Activated CD8-positive, alpha-beta memory T cell treated with anti-CD3 and anti-CD28 coated beads, Interleukin-2, amount 10 ng/mL, durations not matched to agents 7 days and 5 days (primary cell): ENCODE results near the gene CEP350. TPM values are rescaled to one million over a fixed set of nuclear protein-coding genes. Genes with fewer than 3 reads are reported as not detected.

ENCODE experiments used
- ATAC-seq: fragments of 150-1000 bp; cut with Tn5 transposase; one replicate; pipeline ENCODE4 v1.10.0; 2021; ENCODE audit warnings: moderate library complexity
- CTCF ChIA-PET: fragments of 350-600 bp; sonication (Branson Sonifier 250); formaldehyde crosslinking; loops from one replicate; lab custom pipeline; 2021; ENCODE audit warnings: antibody characterized with exemption; lab: Charles Lee
- DNase-seq: peaks from one replicate; pipeline ENCODE4 v3.0.0-alpha.2; 2020
- H3K27ac Mint-ChIP-seq: one replicate; pipeline ENCODE4 v1.8.0; 2021; ENCODE audit warnings: mild to moderate bottlenecking, mixed read lengths
- H3K27me3 Mint-ChIP-seq: one replicate; pipeline ENCODE4 v1.8.0; 2021; ENCODE audit warnings: mixed read lengths
- H3K36me3 Mint-ChIP-seq: one replicate; pipeline ENCODE4 v1.8.0; 2021; ENCODE audit warnings: mild to moderate bottlenecking, mixed read lengths
- H3K4me1 Mint-ChIP-seq: one replicate; pipeline ENCODE4 v1.8.0; 2021; ENCODE audit warnings: mixed read lengths
- H3K4me3 Mint-ChIP-seq: one replicate; pipeline ENCODE4 v1.8.0; 2021; ENCODE audit warnings: mild to moderate bottlenecking, moderate library complexity, mixed read lengths
- H3K9me3 Mint-ChIP-seq: one replicate; pipeline ENCODE4 v1.8.0; 2022; ENCODE audit warnings: low read depth, mixed read lengths
- total RNA-seq, 2 experiments: library from RNA; stranded (reverse); gene quantifications; one replicate each; pipeline ENCODE4 v1.2.3, GENCODE V29; 2021

The CEP350 gene
- total RNA-seq, 2 experiments from 2014 or later, result 50.7 to 61.7 TPM

DNA sequence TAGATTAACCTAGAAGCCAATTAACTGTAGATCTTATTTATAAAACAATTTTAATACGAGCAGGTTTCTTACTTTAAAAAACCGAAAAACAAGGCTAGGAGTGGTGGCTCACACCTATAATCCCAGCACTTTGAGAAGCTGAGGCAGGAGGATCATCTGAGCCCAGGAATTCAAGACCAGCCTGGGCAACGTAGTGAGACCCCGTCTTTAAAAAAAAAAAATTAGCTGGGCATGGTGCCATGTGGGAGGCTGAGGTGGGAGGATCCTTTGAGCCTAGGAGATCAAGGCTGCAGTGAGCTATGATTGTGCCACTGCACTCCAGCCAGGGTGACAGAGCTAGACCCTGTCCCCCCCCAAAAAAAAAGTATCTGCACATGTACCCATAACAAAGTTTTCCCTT is 110.8 kb downstream of the CEP350 start:
- Mint-ChIP-seq H3K4me3 (no peak overlapping the region), H3K36me3 (peaks cover 39% of the 10 kb centered on the region), H3K4me1 (no peaks in the 10 kb centered on the region), H3K27me3 (no peaks in the 10 kb centered on the region), H3K27ac (no peak overlapping the region), H3K9me3 (no peaks in the 10 kb centered on the region)
- DNase-seq, result no peak
- CTCF ChIA-PET, result no interaction called here
- no peak for ATAC-seq

- peaks cover 41% of the 10 kb centered on the region for H3K36me3 Mint-ChIP-seq
- H3K9me3 Mint-ChIP-seq, result no peaks in the 10 kb centered on the region
- H3K27ac Mint-ChIP-seq, result no peak overlapping the region
- no peak overlapping the region for H3K4me3 Mint-ChIP-seq
- ATAC-seq, result no peak
- H3K27me3 Mint-ChIP-seq, result no peaks in the 10 kb centered on the region
- no peaks in the 10 kb centered on the region for H3K4me1 Mint-ChIP-seq
- CTCF ChIA-PET, result no interaction called here
- DNase-seq, result no peak
Observed at GRCh38 chr1:180066150-180066549, 111.5 kb downstream of the CEP350 start.

- no peak for ATAC-seq
- DNase-seq, result no peak
- no peaks in the 10 kb centered on the region for H3K27me3 Mint-ChIP-seq
- no peaks in the 10 kb centered on the region for H3K4me1 Mint-ChIP-seq
- CTCF ChIA-PET, result no interaction called here
- no peak overlapping the region for H3K27ac Mint-ChIP-seq
- H3K9me3 Mint-ChIP-seq, result no peaks in the 10 kb centered on the region
- peaks cover 37% of the 10 kb centered on the region for H3K36me3 Mint-ChIP-seq
- H3K4me3 Mint-ChIP-seq, result no peak overlapping the region
Observed at GRCh38 chr1:180070286-180070685, 115.7 kb downstream of the CEP350 start.

- Mint-ChIP-seq H3K27ac (no peak overlapping the region), H3K27me3 (no peaks in the 10 kb centered on the region), H3K4me3 (no peak overlapping the region), H3K4me1 (no peaks in the 10 kb centered on the region), H3K9me3 (no peaks in the 10 kb centered on the region), H3K36me3 (peaks cover 39% of the 10 kb centered on the region)
- DNase-seq (no peak), ATAC-seq (no peak)
- CTCF ChIA-PET, result no interaction called here
Observed at GRCh38 chr1:180071759-180072158, 117.1 kb downstream of the CEP350 start.

DNA sequence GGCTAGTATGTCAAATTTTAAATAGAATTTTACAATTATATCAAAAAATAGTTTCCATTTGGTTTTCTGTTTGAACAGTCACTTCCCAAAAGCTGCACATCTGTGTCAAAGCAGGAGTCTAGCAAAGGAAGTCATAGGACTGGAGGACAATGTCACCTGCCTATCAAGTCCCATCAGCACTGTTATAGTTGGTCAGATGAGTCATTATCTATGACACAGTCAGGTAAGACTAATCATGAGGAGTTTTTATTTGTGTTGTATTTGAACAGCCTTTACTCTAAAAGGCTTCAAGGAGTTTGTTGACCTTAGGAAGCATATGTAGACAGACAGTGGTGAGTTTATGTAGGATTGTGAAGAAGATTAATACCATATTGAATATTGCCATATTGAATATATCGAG is 125.8 kb downstream of the CEP350 start:
- no peaks in the 10 kb centered on the region for H3K9me3 Mint-ChIP-seq
- no peak overlapping the region for H3K4me3 Mint-ChIP-seq
- no peak overlapping the region for H3K27ac Mint-ChIP-seq
- CTCF ChIA-PET, result no interaction called here
- no peaks in the 10 kb centered on the region for H3K27me3 Mint-ChIP-seq
- no peak for DNase-seq
- no peaks in the 10 kb centered on the region for H3K4me1 Mint-ChIP-seq
- H3K36me3 Mint-ChIP-seq, result peaks cover 22% of the 10 kb centered on the region
- ATAC-seq, result peak; percentile 55

GRCh38 chr1:180081474-180081873 is 126.9 kb downstream of the CEP350 start:
- H3K27me3 Mint-ChIP-seq, result no peaks in the 10 kb centered on the region
- DNase-seq (no peak), ATAC-seq (no peak)
- H3K36me3 Mint-ChIP-seq, result peaks cover 17% of the 10 kb centered on the region
- H3K4me1 Mint-ChIP-seq, result no peaks in the 10 kb centered on the region
- no peak overlapping the region for H3K27ac Mint-ChIP-seq
- CTCF ChIA-PET, result no interaction called here
- no peak overlapping the region for H3K4me3 Mint-ChIP-seq
- H3K9me3 Mint-ChIP-seq, result no peaks in the 10 kb centered on the region

- Mint-ChIP-seq H3K36me3 (peaks cover 16% of the 10 kb centered on the region), H3K4me3 (no peak overlapping the region), H3K9me3 (no peaks in the 10 kb centered on the region), H3K4me1 (no peaks in the 10 kb centered on the region), H3K27me3 (no peaks in the 10 kb centered on the region), H3K27ac (no peak overlapping the region)
- CTCF ChIA-PET, result no interaction called here
- ATAC-seq (no peak), DNase-seq (no peak)
Observed at GRCh38 chr1:180083164-180083563, 128.6 kb downstream of the CEP350 start.

DNA sequence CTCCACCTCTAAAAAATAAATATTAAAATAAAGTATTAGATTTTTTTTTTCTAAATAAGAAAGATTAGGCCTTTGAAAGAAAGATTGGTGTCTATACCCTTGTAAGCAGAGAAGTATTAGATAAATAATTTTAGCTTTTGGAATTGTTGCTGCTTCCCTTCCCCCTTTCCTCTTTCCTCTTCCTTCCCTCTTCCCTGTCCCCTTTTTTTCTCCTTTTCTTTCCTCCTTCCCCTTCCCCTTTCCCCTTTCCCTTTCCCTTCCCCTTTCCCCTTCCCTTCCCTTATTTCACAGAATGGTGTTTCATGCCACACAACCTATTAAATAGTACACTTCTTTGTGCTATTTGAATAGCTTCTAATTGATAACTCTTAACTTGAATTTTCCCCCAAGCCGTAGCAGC is 130.3 kb downstream of the CEP350 start:
- H3K27ac Mint-ChIP-seq, result no peak overlapping the region
- no peaks in the 10 kb centered on the region for H3K27me3 Mint-ChIP-seq
- no peaks in the 10 kb centered on the region for H3K4me1 Mint-ChIP-seq
- no peak for DNase-seq
- H3K4me3 Mint-ChIP-seq, result no peak overlapping the region
- CTCF ChIA-PET, result interaction anchor here (0.9 kb wide), 1 partner anchor 18 kb away, joined by 3 read pairs; no protein-coding TSS in a partner anchor
- no peak for ATAC-seq
- peaks cover 22% of the 10 kb centered on the region for H3K36me3 Mint-ChIP-seq
- no peaks in the 10 kb centered on the region for H3K9me3 Mint-ChIP-seq

DNA sequence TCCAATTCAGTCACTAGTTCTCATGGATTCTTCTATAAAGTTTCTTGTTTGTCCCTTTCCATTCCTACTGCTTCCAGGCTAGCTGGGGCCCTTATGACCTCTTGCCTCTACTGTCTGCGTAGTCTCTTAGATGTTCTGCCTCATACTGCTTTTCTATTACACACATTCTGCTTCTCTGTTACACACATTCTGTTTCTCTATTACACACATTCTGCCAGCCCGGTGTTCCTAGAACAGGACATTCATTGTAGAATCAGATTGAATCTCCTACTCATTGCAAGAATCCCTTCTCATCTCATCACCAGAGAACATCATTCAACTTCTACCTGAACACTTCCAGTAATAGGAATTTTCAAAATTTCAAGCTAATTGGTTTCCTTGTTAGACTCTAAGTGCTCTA is 130.7 kb downstream of the CEP350 start:
- H3K4me1 Mint-ChIP-seq, result no peaks in the 10 kb centered on the region
- no peak overlapping the region for H3K4me3 Mint-ChIP-seq
- no peak for DNase-seq
- no peaks in the 10 kb centered on the region for H3K27me3 Mint-ChIP-seq
- ATAC-seq, result no peak
- H3K27ac Mint-ChIP-seq, result no peak overlapping the region
- no peaks in the 10 kb centered on the region for H3K9me3 Mint-ChIP-seq
- CTCF ChIA-PET, result interaction anchor here (0.9 to 1.0 kb wide), 3 partner anchors 8 to 87 kb away, joined by 3 to 4 read pairs (median 3); no protein-coding TSS in a partner anchor
- H3K36me3 Mint-ChIP-seq, result peaks cover 24% of the 10 kb centered on the region

- Mint-ChIP-seq H3K27ac (no peak overlapping the region), H3K4me1 (peaks cover 2% of the 10 kb centered on the region), H3K27me3 (no peaks in the 10 kb centered on the region), H3K9me3 (no peaks in the 10 kb centered on the region), H3K36me3 (peaks cover 55% of the 10 kb centered on the region), H3K4me3 (no peak overlapping the region)
- no peak for DNase-seq
- CTCF ChIA-PET, result no interaction called here
- no peak for ATAC-seq
Observed at GRCh38 chr1:180092931-180093650, 138.5 kb downstream of the CEP350 start.

GRCh38 chr1:180094705-180095295 is 140.2 kb downstream of the CEP350 start:
- Mint-ChIP-seq H3K4me3 (no peak overlapping the region), H3K36me3 (peaks cover 50% of the 10 kb centered on the region)

GRCh38 chr1:180096584-180097325 is 142.1 kb downstream of the CEP350 start:
- H3K4me3 Mint-ChIP-seq, result no peak overlapping the region
- no peaks in the 10 kb centered on the region for H3K9me3 Mint-ChIP-seq
- H3K27me3 Mint-ChIP-seq, result no peaks in the 10 kb centered on the region
- CTCF ChIA-PET, result no interaction called here
- DNase-seq (no peak), ATAC-seq (no peak)
- H3K4me1 Mint-ChIP-seq, result peaks cover 15% of the 10 kb centered on the region
- no peak overlapping the region for H3K27ac Mint-ChIP-seq
- H3K36me3 Mint-ChIP-seq, result peaks cover 58% of the 10 kb centered on the region

More at GRCh38 chr1:180094705-180095295, 140.2 kb downstream of the CEP350 start:
- DNase-seq (no peak), ATAC-seq (no peak)
- Mint-ChIP-seq H3K9me3 (no peaks in the 10 kb centered on the region), H3K27me3 (no peaks in the 10 kb centered on the region), H3K4me1 (peaks cover 2% of the 10 kb centered on the region), H3K27ac (no peak overlapping the region)
- CTCF ChIA-PET, result no interaction called here

GRCh38 chr1:180097326-180097605 is 142.7 kb downstream of the CEP350 start:
- no peaks in the 10 kb centered on the region for H3K9me3 Mint-ChIP-seq
- peaks cover 15% of the 10 kb centered on the region for H3K4me1 Mint-ChIP-seq
- DNase-seq (no peak), ATAC-seq (no peak)
- H3K4me3 Mint-ChIP-seq, result no peak overlapping the region
- CTCF ChIA-PET, result no interaction called here
- H3K27me3 Mint-ChIP-seq, result no peaks in the 10 kb centered on the region
- H3K27ac Mint-ChIP-seq, result no peak overlapping the region
- peaks cover 55% of the 10 kb centered on the region for H3K36me3 Mint-ChIP-seq

GRCh38 chr1:180101411-180101810 is 146.8 kb downstream of the CEP350 start:
- DNase-seq (no peak), ATAC-seq (no peak)
- H3K4me1 Mint-ChIP-seq, result peaks cover 13% of the 10 kb centered on the region
- H3K9me3 Mint-ChIP-seq, result no peaks in the 10 kb centered on the region
- no peak overlapping the region for H3K27ac Mint-ChIP-seq
- no peaks in the 10 kb centered on the region for H3K27me3 Mint-ChIP-seq
- CTCF ChIA-PET, result interaction anchor here (1.6 to 1.7 kb wide), 2 partner anchors 10 to 78 kb away, joined by 4 read pairs; no protein-coding TSS in a partner anchor
- no peak overlapping the region for H3K4me3 Mint-ChIP-seq
- peaks cover 31% of the 10 kb centered on the region for H3K36me3 Mint-ChIP-seq
